Panc1 (cell line): ENCODE data around the gene NFIB. TPM values are rescaled to one million over a fixed set of nuclear protein-coding genes. Genes with fewer than 3 reads are reported as not detected.

Source experiments
- ATAC-seq: fragments of 200-7000 bp; cut with Tn5 transposase; 2 replicates; pipeline ENCODE4 v1.9.1; 2020; ENCODE audit warnings: mild to moderate bottlenecking, moderate library complexity
- BruUV-seq: library from RNA; stranded (reverse); fragments of 400-500 nt; replicated peaks from 2 replicates; lab custom pipeline; 2021; lab: Mats Ljungman, UMichigan
- CTCF ChIA-PET: fragments of 300-600 bp; sonication (Branson Sonifier 250); formaldehyde crosslinking; loops from one replicate; lab custom pipeline; 2022; ENCODE audit warnings: antibody characterized with exemption; lab: Charles Lee
- POLR2A ChIA-PET: fragments of 300-600 bp; sonication (Branson Sonifier 250); formaldehyde crosslinking; loops from one replicate; lab custom pipeline; 2022; ENCODE audit warnings: antibody characterized with exemption; lab: Charles Lee
- DNase-seq: peaks from one replicate; pipeline ENCODE4 v3.0.0-alpha.2; 2010; ENCODE audit warnings: low read depth, low spot score
- H3K27ac ChIP-seq: 2 replicates; pipeline ENCODE4 v1.5.1; 2011; ENCODE audit warnings: mild to moderate bottlenecking, low read length, inconsistent platforms
- H3K27me3 ChIP-seq: fragments of 200-500 bp; sonication (Bioruptor generic); 2 replicates; pipeline ENCODE4 v1.6.0; 2014; ENCODE audit warnings: low read length, inconsistent platforms; ENCODE audit not compliant: control insufficient read depth, insufficient read depth
- H3K36me3 ChIP-seq: fragments of 200-500 bp; sonication (Bioruptor generic); 2 replicates; pipeline ENCODE4 v1.5.1; 2014; ENCODE audit warnings: inconsistent platforms, mild to moderate bottlenecking, low read length, moderate library complexity; ENCODE audit not compliant: control insufficient read depth, insufficient read depth
- H3K4me1 ChIP-seq: 2 replicates; pipeline ENCODE4 v1.5.1; 2011; ENCODE audit warnings: inconsistent platforms, mild to moderate bottlenecking, low read length, moderate library complexity; ENCODE audit not compliant: control insufficient read depth, insufficient read depth
- H3K4me3 ChIP-seq, 2 experiments: 2 replicates each; pipeline ENCODE4 v1.5.1; 2011 to 2012; ENCODE audit warnings: low read depth in 2 of 2, low read length in 2 of 2, mild to moderate bottlenecking in 2 of 2, inconsistent platforms in 1 of 2, moderate library complexity in 1 of 2
- H3K9me3 ChIP-seq: fragments of 200-500 bp; sonication (Bioruptor generic); 2 replicates; pipeline ENCODE4 v1.5.1; 2014; ENCODE audit warnings: low read depth, mild to moderate bottlenecking, inconsistent platforms, low read length, moderate library complexity; ENCODE audit not compliant: control insufficient read depth, insufficient read depth
- CTCF ChIP-seq: fragments of 450-650 bp; IDR thresholded peaks from 2 replicates; pipeline ENCODE4 v1.5.1; 2017; ENCODE audit warnings: mild to moderate bottlenecking
- POLR2AphosphoS5 ChIP-seq: IDR thresholded peaks from 2 replicates; pipeline ENCODE4 v1.6.1; 2012; ENCODE audit warnings: mild to moderate bottlenecking, low read depth, low read length, moderate library complexity
- SIN3A ChIP-seq: IDR thresholded peaks from 2 replicates; pipeline ENCODE4 v1.6.1; 2012; ENCODE audit warnings: low read depth, mild to moderate bottlenecking, low read length, moderate library complexity, borderline replicate concordance; ENCODE audit not compliant: insufficient read depth
- TCF7L2 ChIP-seq: IDR thresholded peaks from 2 replicates; pipeline ENCODE4 v1.6.1; 2011; ENCODE audit warnings: mild to moderate bottlenecking, low read depth, low read length, inconsistent platforms
- in situ Hi-C: cut with HindIII; loops from 2 replicates; pipeline ENCODE4 v1.10.0; 2016; ENCODE audit warnings: low sequenced_read_pairs, low pct_unique_long_range_greater_than_20kb
- intact Hi-C: fragments of 100-400 bp; cut with micrococcal nuclease; formaldehyde crosslinking; loops from one replicate; pipeline ENCODE4 v1.10.0; 2022; ENCODE audit not compliant: unreplicated experiment
- total RNA-seq: library from RNA; stranded (reverse); gene quantifications from one replicate; pipeline ENCODE4 v1.2.1, GENCODE V29; 2021; ENCODE audit not compliant: unreplicated experiment
- TF ChIP-seq, protein P1 (sequence below), 2 experiments: IDR thresholded peaks; 2 replicates each; pipeline ENCODE4 v1.6.1; 2011 to 2012; ENCODE audit warnings: low read depth in 2 of 2, control low read depth in 1 of 2, low read length in 1 of 2, mild to moderate bottlenecking in 1 of 2, moderate library complexity in 1 of 2; ENCODE audit not compliant: insufficient read depth in 1 of 2

Gene NFIB
- total RNA-seq, 1 experiment from 2014 or later: 26.7 TPM

- TF ChIP-seq CTCF: no peak
- TF ChIP-seq, protein P1, sequence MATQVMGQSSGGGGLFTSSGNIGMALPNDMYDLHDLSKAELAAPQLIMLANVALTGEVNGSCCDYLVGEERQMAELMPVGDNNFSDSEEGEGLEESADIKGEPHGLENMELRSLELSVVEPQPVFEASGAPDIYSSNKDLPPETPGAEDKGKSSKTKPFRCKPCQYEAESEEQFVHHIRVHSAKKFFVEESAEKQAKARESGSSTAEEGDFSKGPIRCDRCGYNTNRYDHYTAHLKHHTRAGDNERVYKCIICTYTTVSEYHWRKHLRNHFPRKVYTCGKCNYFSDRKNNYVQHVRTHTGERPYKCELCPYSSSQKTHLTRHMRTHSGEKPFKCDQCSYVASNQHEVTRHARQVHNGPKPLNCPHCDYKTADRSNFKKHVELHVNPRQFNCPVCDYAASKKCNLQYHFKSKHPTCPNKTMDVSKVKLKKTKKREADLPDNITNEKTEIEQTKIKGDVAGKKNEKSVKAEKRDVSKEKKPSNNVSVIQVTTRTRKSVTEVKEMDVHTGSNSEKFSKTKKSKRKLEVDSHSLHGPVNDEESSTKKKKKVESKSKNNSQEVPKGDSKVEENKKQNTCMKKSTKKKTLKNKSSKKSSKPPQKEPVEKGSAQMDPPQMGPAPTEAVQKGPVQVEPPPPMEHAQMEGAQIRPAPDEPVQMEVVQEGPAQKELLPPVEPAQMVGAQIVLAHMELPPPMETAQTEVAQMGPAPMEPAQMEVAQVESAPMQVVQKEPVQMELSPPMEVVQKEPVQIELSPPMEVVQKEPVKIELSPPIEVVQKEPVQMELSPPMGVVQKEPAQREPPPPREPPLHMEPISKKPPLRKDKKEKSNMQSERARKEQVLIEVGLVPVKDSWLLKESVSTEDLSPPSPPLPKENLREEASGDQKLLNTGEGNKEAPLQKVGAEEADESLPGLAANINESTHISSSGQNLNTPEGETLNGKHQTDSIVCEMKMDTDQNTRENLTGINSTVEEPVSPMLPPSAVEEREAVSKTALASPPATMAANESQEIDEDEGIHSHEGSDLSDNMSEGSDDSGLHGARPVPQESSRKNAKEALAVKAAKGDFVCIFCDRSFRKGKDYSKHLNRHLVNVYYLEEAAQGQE (IDR thresholded peaks at IDR 0.05; ENCODE audit: insufficient read depth in 1 of 2, low read depth in 2 of 2, low read length in 1 of 2): no peak
- TF ChIP-seq SIN3A: no peak
- no peak for TF ChIP-seq TCF7L2
- no peak for TF ChIP-seq POLR2AphosphoS5
- intact Hi-C loops: no loop called here
- no TSS peak for BruUV-seq
Observed at GRCh38 chr9:14307989-14308852, 5.7 kb downstream of the NFIB start.

DNA sequence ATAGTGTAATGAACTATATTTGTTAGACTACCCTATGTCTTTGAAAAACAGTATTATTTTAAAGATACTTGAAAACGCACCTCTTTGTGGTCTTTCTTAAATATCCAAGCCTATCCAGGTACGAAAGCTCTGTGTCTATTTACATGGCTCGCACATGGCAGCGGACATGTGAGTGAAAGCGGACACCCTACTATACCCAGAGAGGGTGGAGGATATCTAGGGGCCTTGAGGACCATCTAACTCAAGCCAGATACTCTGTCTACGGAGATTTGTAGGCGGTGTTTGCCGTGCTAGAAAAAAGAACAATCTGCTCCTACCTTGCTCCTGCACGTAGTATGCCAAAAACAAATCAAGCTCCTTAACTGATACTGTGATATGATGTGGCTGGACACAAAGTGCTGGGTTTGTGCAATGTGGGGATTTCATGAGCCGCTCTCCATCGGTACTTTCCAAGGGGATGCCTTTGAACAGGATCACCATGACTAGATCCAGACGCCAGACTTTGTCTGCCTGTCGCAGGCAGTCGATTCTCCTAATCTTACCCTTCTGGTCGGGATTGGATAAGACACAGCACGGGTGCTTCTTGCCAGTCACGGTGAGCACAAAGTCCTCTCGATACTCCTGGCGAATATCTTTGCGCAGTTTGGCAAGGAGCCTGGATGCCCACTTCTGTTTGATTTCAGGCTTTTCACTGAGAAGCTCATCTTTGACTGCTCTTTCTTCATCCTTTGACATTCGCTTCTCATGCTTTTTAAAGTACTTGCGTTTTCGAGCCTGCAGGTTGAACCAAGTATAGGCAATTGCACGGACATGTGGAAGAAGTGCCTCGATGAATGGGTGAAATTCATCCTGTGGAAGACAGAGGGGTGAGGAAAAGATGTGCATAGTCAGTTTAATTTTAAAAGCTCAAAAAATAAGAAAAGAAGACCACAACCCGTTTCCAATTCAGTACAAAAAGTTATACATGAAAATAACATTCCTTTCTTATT lies 7.0 kb downstream of the NFIB start:
- Histone ChIP-seq H3K9me3 (no peaks in the 10 kb centered on the region), H3K27me3 (no peaks in the 10 kb centered on the region), H3K27ac (peak overlapping the region; percentile 82), H3K4me1 (no peaks in the 10 kb centered on the region; the same call in none of the 2 replicates), H3K36me3 (no peaks in the 10 kb centered on the region), H3K4me3 (peak overlapping the region; percentile 13 to 31)
- no TSS peak for BruUV-seq
- intact Hi-C loops (no loop called here), in situ Hi-C loops (no loop called here)
- ChIA-PET CTCF (no interaction called here), POLR2A (interaction anchor here (0.6 kb wide), 1 partner anchor 71 kb away, joined by 3 read pairs; no protein-coding TSS in a partner anchor)
- DNase-seq: no peak
- ATAC-seq: peak; percentile 56; the same call in 1 of the 2 replicates
- TF ChIP-seq TCF7L2: no peak
- TF ChIP-seq POLR2AphosphoS5: no peak
- TF ChIP-seq, protein P1 (IDR thresholded peaks at IDR 0.05; ENCODE audit: insufficient read depth in 1 of 2, low read depth in 2 of 2, low read length in 1 of 2): no peak
- no peak for TF ChIP-seq SIN3A
- no peak for TF ChIP-seq CTCF

More at GRCh38 chr9:14307989-14308852, 5.7 kb downstream of the NFIB start:
- peak overlapping the region; percentile 82 for H3K27ac ChIP-seq
- in situ Hi-C loops: no loop called here
- peak overlapping the region; percentile 13 to 37; a peak in 3 of 4 replicates for H3K4me3 ChIP-seq
- ATAC-seq (peak; percentile 73), DNase-seq (no peak)
- H3K36me3 ChIP-seq: no peaks in the 10 kb centered on the region
- no peaks in the 10 kb centered on the region for H3K27me3 ChIP-seq
- ChIA-PET CTCF (no interaction called here), POLR2A (no interaction called here)
- H3K4me1 ChIP-seq: no peaks in the 10 kb centered on the region; the same call in none of the 2 replicates
- no peaks in the 10 kb centered on the region for H3K9me3 ChIP-seq
